ENCODE measurements around the gene WWC2. TPM values are rescaled to one million over a fixed set of nuclear protein-coding genes. Genes with fewer than 3 reads are reported as not detected.

Gene WWC2
- total RNA-seq, 4 donors from 2014 or later: 4.5 to 10.7 (median 8.6) TPM

DNA sequence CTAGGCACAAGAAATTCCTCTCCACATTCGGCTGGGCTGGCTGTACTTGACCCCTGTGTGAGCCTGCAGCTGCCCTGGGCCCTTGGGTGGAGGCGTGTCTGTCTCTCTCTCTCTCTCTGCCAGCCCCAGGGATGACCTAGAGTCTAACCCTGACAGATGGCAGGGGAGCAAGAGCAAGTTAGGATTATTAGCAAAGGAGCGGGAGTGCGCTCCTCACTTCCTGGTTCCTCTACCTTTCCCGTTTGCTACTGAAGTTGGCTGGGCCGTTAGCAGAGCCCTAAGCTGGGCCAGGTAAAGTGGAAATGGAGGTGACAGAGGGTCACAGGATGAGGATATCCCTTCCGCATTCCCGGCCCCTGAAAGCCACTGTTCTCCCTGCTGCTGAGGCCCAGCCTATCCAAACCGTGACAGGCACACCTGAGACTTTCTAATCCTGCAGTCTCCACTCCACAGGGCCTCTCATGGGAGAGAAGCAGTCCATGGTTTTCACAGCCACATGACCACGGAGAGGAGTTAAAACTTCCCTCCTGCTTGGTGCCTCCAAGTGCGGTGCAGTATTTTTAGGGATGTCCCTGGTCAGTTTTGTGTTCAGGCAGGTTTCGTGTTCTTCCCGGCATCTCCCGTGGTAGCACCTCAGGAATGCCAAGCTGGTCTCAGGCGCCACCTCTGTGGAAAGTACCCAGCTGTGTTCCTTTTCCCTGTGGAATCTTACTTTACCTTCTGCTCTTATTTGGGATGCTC lies 141.7 kb downstream of the WWC2 start:
- H3K4me1 ChIP-seq: no peaks in the 10 kb centered on the region
- intact Hi-C loops (cut with DNase I; ENCODE audit: low total_unique reads) (no loop called here), in situ Hi-C loops (cut with MboI; ENCODE audit: low sequenced_read_pairs in 4 of 4) (no loop called here)
- H3K4me3 ChIP-seq: no peak overlapping the region
- no peaks in the 10 kb centered on the region for H3K9me3 ChIP-seq
- peaks cover 0 to 4% of the 10 kb centered on the region in 2 donors for H3K36me3 ChIP-seq
- no peak for TF ChIP-seq POLR2A (IDR thresholded peaks at IDR 0.05)
- TF ChIP-seq CTCF (IDR thresholded peaks at IDR 0.05 in 4 of 5, conservative IDR thresholded peaks at IDR 0.05 in 1 of 5): no peak
- DNase-seq (no peak), ATAC-seq (no peak)
- no peak overlapping the region for H3K27ac ChIP-seq
- no peaks in the 10 kb centered on the region for H3K27me3 ChIP-seq

- H3K27me3 ChIP-seq: no peaks in the 10 kb centered on the region
- intact Hi-C loops (cut with DNase I; ENCODE audit: low total_unique reads): no loop called here
- ATAC-seq (no peak), DNase-seq (no peak)
- H3K9me3 ChIP-seq: no peaks in the 10 kb centered on the region
- H3K4me3 ChIP-seq: no peak overlapping the region
- TF ChIP-seq CTCF (IDR thresholded peaks at IDR 0.05 in 4 of 5, conservative IDR thresholded peaks at IDR 0.05 in 1 of 5) (no peak), POLR2A (IDR thresholded peaks at IDR 0.05) (no peak)
- in situ Hi-C loops (cut with MboI; ENCODE audit: low sequenced_read_pairs in 4 of 4): no loop called here
- H3K36me3 ChIP-seq: peaks cover 0 to 2% of the 10 kb centered on the region in 2 donors
- no peaks in the 10 kb centered on the region for H3K4me1 ChIP-seq
- no peak overlapping the region for H3K27ac ChIP-seq
Measured at GRCh38 chr4:183241322-183241640, 142.2 kb downstream of the WWC2 start.

DNA sequence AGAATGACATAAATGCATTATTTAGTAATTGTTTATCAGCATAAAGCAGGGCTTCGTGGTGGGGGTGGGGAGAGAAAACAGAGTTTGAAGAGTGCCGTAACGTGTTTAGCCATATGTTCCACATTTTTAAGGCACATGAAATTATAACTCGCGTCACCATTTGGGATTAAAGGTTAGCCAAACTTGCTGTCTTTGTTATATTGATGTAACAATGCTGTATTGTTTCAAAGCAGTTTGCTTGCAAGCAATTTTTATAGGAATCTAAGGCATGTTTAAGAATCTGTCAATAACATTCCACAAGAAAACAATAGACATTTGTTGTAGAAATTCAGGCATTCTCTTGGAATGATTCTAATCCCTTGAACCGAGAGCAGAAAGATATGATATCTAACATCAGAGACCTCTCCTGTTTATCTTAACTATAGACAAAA lies 142.7 kb downstream of the WWC2 start:
- intact Hi-C loops (cut with DNase I; ENCODE audit: low total_unique reads): no loop called here
- ATAC-seq: no peak
- H3K4me1 ChIP-seq: no peaks in the 10 kb centered on the region
- no peak overlapping the region for H3K27ac ChIP-seq
- H3K27me3 ChIP-seq: no peaks in the 10 kb centered on the region
- H3K36me3 ChIP-seq: no peaks in the 10 kb centered on the region
- in situ Hi-C loops (cut with MboI; ENCODE audit: low sequenced_read_pairs in 4 of 4): no loop called here
- H3K4me3 ChIP-seq: no peak overlapping the region
- no peak for DNase-seq
- no peaks in the 10 kb centered on the region for H3K9me3 ChIP-seq
- TF ChIP-seq CTCF (IDR thresholded peaks at IDR 0.05 in 4 of 5, conservative IDR thresholded peaks at IDR 0.05 in 1 of 5): no peak
- TF ChIP-seq POLR2A (IDR thresholded peaks at IDR 0.05): no peak

- Histone ChIP-seq H3K36me3 (no peaks in the 10 kb centered on the region), H3K27me3 (no peaks in the 10 kb centered on the region), H3K4me3 (no peak overlapping the region), H3K27ac (no peak overlapping the region), H3K4me1 (no peaks in the 10 kb centered on the region), H3K9me3 (no peaks in the 10 kb centered on the region)
- DNase-seq (no peak), ATAC-seq (no peak)
- in situ Hi-C loops (cut with MboI; ENCODE audit: low sequenced_read_pairs in 4 of 4) (no loop called here), intact Hi-C loops (cut with DNase I; ENCODE audit: low total_unique reads) (no loop called here)
- no peak for TF ChIP-seq POLR2A (IDR thresholded peaks at IDR 0.05)
- no peak for TF ChIP-seq CTCF (IDR thresholded peaks at IDR 0.05 in 4 of 5, conservative IDR thresholded peaks at IDR 0.05 in 1 of 5)
Measured at GRCh38 chr4:183242291-183242690, 143.2 kb downstream of the WWC2 start.

DNA sequence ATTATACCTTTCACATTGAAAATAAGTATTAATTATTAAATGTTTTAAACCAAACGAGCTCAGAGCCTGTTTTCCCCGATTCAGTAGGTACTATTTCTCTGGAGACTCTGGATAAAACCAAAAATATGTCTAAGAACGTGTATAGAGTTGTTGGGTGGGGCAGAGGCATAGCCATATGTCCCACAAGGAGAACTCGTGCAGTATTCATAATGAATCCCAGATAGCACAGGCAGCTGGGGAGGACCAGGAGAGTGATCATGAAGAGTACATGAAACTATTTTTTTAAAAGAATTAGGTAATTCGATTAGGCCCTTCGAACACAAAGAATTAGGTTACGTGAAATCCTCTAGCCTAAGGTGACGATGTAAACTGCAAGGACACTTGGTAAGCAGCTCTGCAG lies 145.0 kb downstream of the WWC2 start:
- DNase-seq (no peak), ATAC-seq (no peak)
- no peak overlapping the region for H3K4me3 ChIP-seq
- no peaks in the 10 kb centered on the region for H3K4me1 ChIP-seq
- in situ Hi-C loops (cut with MboI; ENCODE audit: low sequenced_read_pairs in 4 of 4): no loop called here
- intact Hi-C loops (cut with DNase I; ENCODE audit: low total_unique reads): no loop called here
- H3K36me3 ChIP-seq: no peaks in the 10 kb centered on the region
- no peak overlapping the region for H3K27ac ChIP-seq
- H3K9me3 ChIP-seq: no peaks in the 10 kb centered on the region
- H3K27me3 ChIP-seq: no peaks in the 10 kb centered on the region
- TF ChIP-seq POLR2A (IDR thresholded peaks at IDR 0.05) (no peak), CTCF (IDR thresholded peaks at IDR 0.05 in 4 of 5, conservative IDR thresholded peaks at IDR 0.05 in 1 of 5) (no peak)

Data from gastrocnemius medialis (tissue), 4 donors.